Activated naive CD8-positive, alpha-beta T cell treated with anti-CD3 and anti-CD28 coated beads for 36 hours (primary cell): ENCODE data around the gene SLC6A7. TPM values are rescaled to one million over a fixed set of nuclear protein-coding genes. Genes with fewer than 3 reads are reported as not detected.

Experiments
- DNase-seq: peaks from one replicate; pipeline ENCODE4 v3.0.0; 2021
- H3K27ac Mint-ChIP-seq: one replicate; pipeline ENCODE4 v1.8.0; 2022; ENCODE audit warnings: mild to moderate bottlenecking, moderate library complexity, mixed read lengths
- H3K27me3 Mint-ChIP-seq: one replicate; pipeline ENCODE4 v1.8.0; 2022; ENCODE audit warnings: mild to moderate bottlenecking, mixed read lengths
- H3K36me3 Mint-ChIP-seq: one replicate; pipeline ENCODE4 v1.8.0; 2021; ENCODE audit warnings: mild to moderate bottlenecking, mixed read lengths
- H3K4me1 Mint-ChIP-seq: one replicate; pipeline ENCODE4 v1.8.0; 2021; ENCODE audit warnings: mixed read lengths
- H3K4me3 Mint-ChIP-seq: one replicate; pipeline ENCODE4 v1.8.0; 2022; ENCODE audit warnings: mild to moderate bottlenecking, moderate library complexity, mixed read lengths
- H3K9me3 Mint-ChIP-seq: one replicate; pipeline ENCODE4 v1.8.0; 2022; ENCODE audit warnings: mixed read lengths
- total RNA-seq, 2 experiments: library from RNA; stranded (reverse); gene quantifications; one replicate each; pipeline ENCODE4 v1.2.3, GENCODE V29; 2021

SLC6A7 gene
- total RNA-seq, 2 experiments from 2014 or later: not detected

DNA sequence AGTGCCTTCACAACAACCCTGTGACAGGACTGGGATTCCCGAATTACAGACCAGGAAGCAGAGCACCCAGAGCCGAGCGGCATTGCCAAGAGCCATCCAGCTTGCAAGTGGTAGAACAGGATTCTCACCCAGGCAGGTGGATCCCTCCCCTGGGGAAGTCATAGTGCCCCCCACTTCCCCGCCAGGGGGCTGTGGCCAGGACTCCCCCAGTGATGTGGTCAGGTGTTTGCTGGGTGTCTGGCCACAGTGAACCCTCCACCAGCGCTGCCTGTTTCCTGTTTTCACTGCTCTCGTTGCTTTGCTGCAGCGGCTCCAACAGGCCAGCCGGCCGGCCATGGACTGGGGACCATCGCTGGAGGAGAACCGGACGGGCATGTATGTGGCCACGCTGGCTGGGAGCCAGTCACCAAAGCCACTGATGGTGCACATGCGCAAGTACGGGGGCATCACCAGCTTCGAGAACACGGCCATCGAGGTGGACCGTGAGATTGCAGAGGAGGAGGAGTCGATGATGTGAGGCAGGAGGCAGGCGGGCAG lies 19.3 kb downstream of the SLC6A7 start:
- Mint-ChIP-seq H3K27ac (no peak overlapping the region), H3K27me3 (peaks cover 17% of the 10 kb centered on the region), H3K36me3 (no peaks in the 10 kb centered on the region), H3K4me3 (peak overlapping the region; percentile 32), H3K4me1 (peaks cover 25% of the 10 kb centered on the region), H3K9me3 (no peaks in the 10 kb centered on the region)
- peak; percentile 33 for DNase-seq

DNA sequence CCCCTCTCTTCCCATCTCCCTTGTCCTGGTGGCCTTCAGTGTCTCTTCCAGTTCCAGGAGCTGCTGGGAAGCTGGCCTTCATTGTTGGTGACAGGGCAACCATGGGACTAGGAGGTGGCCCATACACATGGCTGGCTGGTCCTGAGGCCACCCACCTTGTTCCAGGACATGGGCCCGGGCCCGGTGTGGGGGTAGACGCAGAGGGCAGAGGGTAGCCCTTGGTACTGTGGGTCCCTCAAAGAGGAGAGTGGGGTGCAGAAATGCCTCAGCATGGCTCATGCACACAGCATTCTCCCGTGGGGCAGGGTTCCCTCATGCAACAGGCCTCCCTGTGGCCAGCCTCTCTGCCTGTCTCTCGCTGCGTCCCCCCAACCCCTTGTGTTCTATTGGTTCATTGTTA lies 20.8 kb downstream of the SLC6A7 start:
- Mint-ChIP-seq H3K4me3 (no peak overlapping the region), H3K36me3 (no peaks in the 10 kb centered on the region), H3K27me3 (peaks cover 17% of the 10 kb centered on the region), H3K27ac (no peak overlapping the region), H3K4me1 (peaks cover 25% of the 10 kb centered on the region), H3K9me3 (no peaks in the 10 kb centered on the region)
- DNase-seq: no peak

DNA sequence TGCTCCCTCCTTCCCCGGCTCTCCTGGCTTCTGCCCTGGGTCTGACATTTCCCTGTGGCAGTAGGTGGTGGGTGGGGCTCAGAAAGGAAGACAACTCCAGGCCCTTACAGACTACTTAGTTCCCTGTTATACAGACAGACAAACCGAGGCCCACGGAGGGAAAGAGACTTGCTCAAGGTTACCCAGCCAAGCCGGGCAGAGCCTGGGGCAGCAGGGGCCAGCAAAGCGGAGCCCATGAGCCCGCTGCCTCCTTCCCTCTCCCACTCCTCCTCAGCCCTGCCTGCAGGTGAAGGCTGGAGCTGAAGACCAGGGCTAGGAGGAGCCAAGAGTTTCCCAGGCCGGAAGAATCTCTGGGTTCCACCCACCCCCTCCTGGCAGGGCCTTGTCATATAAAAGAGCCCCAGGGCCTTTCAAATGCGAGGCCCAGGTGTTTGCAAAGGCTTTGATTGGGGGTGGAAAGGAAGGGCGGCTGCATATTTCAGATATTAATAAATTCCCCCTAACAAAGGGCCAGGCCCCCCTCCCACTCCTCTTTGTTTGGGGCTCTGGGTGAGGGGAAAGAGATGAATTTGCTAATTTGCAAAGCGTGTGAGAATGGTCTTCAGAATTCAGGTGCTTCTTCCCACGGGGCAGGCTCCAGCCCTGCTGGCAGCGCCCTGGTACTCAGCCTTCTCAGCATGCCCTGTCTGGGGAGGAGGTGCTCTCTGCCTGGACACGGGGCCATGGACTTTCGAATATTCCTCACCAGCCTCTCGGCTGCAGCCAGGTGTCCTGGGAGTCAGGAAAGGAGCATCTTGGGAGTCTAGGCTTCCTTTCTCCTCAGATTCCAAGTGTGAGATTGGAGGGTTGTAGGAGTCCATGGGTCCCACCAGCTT lies 21.5 kb downstream of the SLC6A7 start:
- Mint-ChIP-seq H3K27me3 (peaks cover 16% of the 10 kb centered on the region), H3K36me3 (no peaks in the 10 kb centered on the region), H3K9me3 (no peaks in the 10 kb centered on the region), H3K4me3 (no peak overlapping the region), H3K4me1 (peaks cover 25% of the 10 kb centered on the region), H3K27ac (no peak overlapping the region)
- DNase-seq: no peak

DNA sequence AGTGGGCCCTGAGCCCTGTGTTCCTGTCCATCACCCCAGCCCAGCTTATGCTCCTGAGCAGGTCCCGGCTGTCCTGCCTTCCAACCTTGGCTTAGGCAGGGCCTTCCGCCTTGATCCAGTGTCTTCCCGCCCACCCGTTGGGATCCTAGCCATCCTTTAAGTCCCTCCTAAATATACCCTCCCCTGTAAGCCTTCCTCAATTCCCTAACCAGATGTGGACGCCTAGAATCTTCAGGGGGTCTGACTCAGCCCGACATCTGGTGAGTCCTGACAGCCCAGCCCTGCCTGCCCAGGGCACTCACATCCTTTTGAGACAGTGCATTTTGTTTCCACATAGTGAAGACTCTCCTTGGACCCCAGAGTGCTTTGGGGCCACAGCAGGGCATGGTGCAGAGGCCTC lies 23.7 kb downstream of the SLC6A7 start:
- Mint-ChIP-seq H3K9me3 (no peaks in the 10 kb centered on the region), H3K27ac (no peak overlapping the region), H3K4me3 (no peak overlapping the region), H3K36me3 (no peaks in the 10 kb centered on the region), H3K4me1 (peaks cover 16% of the 10 kb centered on the region), H3K27me3 (peaks cover 1% of the 10 kb centered on the region)
- DNase-seq: no peak

DNA sequence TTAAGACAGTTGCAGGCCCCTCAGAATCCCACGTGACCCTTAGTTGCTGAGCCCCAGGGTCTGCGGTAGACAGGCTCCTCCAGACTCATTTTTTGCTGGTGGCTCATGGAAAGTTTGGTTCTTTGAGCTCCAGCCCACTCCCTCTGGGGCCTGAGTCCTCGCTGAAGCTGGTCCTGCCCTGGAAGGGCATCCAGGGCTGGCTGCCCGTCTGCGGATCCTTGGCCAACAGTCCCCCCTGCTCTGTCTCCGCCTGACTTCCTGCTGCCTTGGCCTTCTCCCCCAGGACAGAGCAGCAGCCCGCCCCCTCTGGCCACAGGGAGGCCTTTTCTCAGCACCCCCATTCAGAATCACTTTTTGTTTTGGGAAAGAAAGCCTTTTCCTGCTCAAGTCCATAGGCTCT lies 24.4 kb downstream of the SLC6A7 start:
- Mint-ChIP-seq H3K27ac (no peak overlapping the region), H3K9me3 (no peaks in the 10 kb centered on the region), H3K36me3 (no peaks in the 10 kb centered on the region), H3K4me3 (no peak overlapping the region), H3K27me3 (no peaks in the 10 kb centered on the region), H3K4me1 (peaks cover 9% of the 10 kb centered on the region)
- DNase-seq: no peak

DNA sequence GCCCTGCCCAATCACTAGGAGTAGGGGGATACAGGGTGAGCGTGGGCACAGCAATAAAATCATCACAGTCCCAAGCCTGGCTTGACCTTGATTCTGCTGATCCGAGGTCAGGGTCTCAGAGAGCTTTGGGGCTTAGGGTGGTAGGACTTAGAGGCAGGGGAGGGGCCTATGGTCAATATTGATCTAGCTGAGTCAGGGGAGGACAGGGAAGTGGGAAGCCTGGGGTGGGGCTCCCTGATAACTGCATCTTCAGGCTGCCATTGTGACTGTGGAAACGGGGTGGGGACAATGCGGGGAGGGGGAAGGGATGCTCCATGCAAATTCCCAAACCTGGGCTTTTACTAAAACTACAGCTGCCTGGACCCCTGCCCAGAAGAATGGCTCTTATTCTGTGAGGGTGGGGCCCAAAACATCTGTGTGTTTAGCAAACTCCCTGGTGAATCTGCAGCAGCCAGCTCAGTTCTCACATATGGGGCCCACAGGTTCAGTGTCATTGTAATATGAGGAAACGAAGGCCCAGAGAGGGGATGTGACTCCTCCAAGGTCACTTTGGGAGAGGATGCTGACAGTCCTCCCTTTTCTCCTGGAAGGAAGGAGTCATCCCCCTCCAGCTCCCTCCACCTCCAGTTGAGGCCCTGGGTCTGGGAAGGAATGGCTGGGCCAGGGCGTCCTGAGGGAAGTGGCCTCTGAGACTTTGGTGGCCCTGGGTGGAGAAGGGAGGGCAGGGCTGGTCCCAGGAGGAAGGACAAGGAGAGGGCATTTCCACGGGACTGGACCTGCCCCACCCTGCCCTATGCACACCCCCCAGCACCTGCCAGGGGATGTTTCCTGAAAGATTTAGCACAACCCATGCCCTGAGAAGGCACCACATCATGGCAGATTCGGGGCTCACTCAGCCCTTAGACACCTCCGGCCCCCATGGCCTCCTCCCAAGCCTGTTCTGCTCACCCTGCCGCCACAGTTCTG lies 26.4 kb downstream of the SLC6A7 start:
- Mint-ChIP-seq H3K4me1 (peaks cover 1% of the 10 kb centered on the region), H3K27me3 (no peaks in the 10 kb centered on the region), H3K9me3 (no peaks in the 10 kb centered on the region), H3K36me3 (no peaks in the 10 kb centered on the region), H3K27ac (no peak overlapping the region), H3K4me3 (no peak overlapping the region)
- no peak for DNase-seq

DNA sequence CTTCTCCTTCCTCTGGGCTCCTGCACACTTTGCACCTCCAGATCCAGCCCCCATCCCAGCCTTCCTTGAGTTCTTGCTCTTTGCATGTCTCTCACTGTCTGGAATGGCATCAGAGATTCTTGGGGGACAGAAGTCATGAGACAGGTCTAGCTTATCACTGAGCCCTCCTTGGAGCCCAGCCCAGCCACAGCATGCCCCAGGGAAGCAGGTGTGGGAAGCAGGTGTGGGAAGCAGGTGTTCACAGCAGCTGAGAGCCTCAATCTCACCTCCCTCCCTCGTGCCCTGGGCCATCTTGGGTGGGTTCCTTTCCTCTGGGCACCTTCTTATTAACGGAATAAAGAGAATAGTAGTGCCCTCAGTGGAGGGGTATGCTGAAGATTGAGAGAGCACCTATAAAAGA lies 27.2 kb downstream of the SLC6A7 start:
- H3K4me1 Mint-ChIP-seq: peaks cover 1% of the 10 kb centered on the region
- no peak for DNase-seq
- H3K9me3 Mint-ChIP-seq: no peaks in the 10 kb centered on the region
- no peaks in the 10 kb centered on the region for H3K27me3 Mint-ChIP-seq
- no peak overlapping the region for H3K4me3 Mint-ChIP-seq
- H3K27ac Mint-ChIP-seq: no peak overlapping the region
- H3K36me3 Mint-ChIP-seq: no peaks in the 10 kb centered on the region

DNA sequence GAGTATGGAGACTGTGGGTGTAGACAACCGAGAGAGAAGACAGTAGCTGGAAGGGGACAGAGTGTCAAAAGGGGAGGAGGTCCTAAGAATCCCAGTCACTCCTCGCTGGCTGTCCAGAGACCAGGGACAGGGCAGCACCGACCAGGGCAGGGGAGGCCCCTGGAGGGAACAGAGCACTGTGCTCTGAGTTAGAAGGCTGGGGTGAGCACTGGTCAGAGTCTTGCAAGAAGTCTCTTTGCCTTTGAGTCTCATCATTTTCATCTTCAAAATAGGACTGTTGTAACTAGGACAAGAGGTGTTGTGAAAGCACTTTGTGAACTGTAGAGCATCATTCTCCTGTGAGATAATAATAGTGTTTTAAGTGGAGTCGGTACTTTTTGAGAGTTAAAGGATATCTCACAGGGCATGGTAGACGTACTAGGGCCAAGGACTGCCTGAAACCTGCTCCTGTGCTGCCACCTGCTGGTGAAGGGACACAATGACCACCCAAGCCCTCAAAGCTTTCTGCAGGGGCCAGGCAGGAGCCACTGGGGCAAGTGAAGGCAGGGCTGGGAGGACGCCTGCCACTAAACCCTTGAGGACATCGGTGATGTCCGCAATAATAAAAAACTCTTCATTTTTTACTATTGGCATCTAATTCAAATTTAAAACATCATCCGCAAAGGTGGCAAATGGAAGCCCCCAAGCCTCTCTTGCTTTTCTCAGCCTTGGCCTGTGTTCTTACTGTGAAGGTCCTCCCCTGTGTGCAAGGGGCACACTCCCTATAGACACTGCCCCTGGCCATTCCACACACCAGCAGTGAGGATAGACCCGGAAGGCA lies 28.2 kb downstream of the SLC6A7 start:
- Mint-ChIP-seq H3K4me1 (peaks cover 1% of the 10 kb centered on the region), H3K27ac (no peak overlapping the region), H3K36me3 (no peaks in the 10 kb centered on the region), H3K4me3 (no peak overlapping the region), H3K27me3 (no peaks in the 10 kb centered on the region), H3K9me3 (no peaks in the 10 kb centered on the region)
- peak; percentile 80 for DNase-seq

DNA sequence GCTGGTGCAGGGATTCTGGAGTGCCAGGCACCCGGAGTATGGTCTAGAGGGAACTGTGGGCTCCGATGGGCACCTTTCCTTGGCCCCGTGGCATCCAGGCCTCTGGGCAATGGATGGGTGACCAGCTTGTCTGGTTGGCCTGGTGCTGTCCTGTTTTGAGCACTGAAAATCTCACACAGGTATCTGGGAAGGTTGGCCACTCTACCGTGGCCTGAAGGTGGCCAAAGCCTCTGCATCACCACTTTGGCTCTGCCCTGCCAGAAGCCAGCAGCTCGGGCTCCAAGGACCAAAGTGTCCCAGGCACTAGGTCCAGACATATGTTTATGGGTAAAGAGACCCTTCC lies 28.8 kb downstream of the SLC6A7 start:
- no peaks in the 10 kb centered on the region for H3K9me3 Mint-ChIP-seq

DNA sequence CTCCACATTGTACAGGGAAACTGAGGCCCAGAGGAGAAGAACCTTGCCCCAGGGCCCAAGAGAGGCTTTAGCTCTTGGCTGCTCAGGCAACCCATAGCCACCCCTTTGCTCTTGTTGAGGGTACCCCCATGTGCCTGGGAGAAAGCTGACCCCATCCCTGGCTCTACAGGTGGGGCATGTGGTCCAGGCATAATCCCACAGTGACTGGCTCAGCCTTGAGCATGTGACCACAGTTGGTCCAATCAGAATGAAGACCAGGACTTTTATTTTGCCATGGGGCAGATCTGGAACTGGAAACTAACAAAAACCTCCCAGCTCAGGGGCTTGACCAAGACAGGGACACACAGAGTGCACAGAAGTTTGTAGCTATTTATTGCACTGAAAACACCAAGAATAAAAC lies 29.3 kb downstream of the SLC6A7 start:
- H3K27me3 Mint-ChIP-seq: no peaks in the 10 kb centered on the region
- no peaks in the 10 kb centered on the region for H3K9me3 Mint-ChIP-seq
- peaks cover 1% of the 10 kb centered on the region for H3K4me1 Mint-ChIP-seq
- no peak for DNase-seq
- H3K36me3 Mint-ChIP-seq: no peaks in the 10 kb centered on the region
- H3K27ac Mint-ChIP-seq: no peak overlapping the region
- H3K4me3 Mint-ChIP-seq: no peak overlapping the region

More for the DNA sequence above, 28.8 kb downstream of the SLC6A7 start:
- no peak overlapping the region for H3K27ac Mint-ChIP-seq
- no peaks in the 10 kb centered on the region for H3K27me3 Mint-ChIP-seq
- no peak for DNase-seq
- H3K4me3 Mint-ChIP-seq: no peak overlapping the region
- no peaks in the 10 kb centered on the region for H3K36me3 Mint-ChIP-seq
- peaks cover 1% of the 10 kb centered on the region for H3K4me1 Mint-ChIP-seq

DNA sequence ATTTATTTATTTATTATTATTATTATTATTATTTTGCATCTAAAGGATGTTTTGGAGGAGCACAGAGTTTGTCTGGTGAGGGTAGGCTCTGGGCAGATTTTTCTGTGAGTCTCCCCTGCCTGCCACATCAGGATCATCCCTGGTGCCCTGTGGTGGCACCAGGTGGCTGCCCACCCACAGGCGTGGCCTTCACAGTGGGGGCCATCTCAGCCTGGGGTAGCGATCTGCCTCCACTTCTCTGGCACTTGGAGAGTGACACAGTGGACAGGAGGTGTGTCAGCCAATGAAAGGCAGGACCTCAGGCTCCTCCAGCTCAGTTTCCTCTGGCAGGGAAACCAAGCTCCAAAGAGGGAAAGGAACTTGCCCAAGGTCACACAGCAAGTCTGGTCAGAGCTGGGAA lies 30.0 kb downstream of the SLC6A7 start:
- no peak for DNase-seq
- no peaks in the 10 kb centered on the region for H3K36me3 Mint-ChIP-seq
- H3K27me3 Mint-ChIP-seq: no peaks in the 10 kb centered on the region
- H3K27ac Mint-ChIP-seq: no peak overlapping the region
- peaks cover 1% of the 10 kb centered on the region for H3K4me1 Mint-ChIP-seq
- H3K9me3 Mint-ChIP-seq: no peaks in the 10 kb centered on the region
- no peak overlapping the region for H3K4me3 Mint-ChIP-seq

DNA sequence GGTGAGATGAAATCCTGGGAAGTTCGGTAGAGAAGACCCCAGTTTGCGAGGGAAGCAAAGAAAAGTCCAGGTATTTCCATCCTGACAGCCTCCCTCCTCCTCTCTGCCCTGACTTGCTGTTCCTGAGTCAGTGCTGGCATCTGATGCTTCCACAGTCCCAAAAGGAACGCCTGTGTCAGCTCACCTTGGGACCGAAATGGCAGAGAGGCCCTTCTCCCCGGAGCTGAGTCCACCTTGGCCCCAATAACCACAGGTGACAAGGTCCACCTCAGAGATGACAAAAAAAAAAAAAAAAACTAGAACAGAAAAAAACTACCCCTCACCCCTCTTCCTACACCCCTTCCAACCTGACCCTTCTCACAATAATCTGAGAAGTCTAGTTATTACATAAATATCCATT lies 31.6 kb downstream of the SLC6A7 start:
- Mint-ChIP-seq H3K36me3 (no peaks in the 10 kb centered on the region), H3K4me1 (peaks cover 1% of the 10 kb centered on the region), H3K9me3 (no peaks in the 10 kb centered on the region), H3K4me3 (no peak overlapping the region), H3K27me3 (no peaks in the 10 kb centered on the region), H3K27ac (no peak overlapping the region)
- no peak for DNase-seq

DNA sequence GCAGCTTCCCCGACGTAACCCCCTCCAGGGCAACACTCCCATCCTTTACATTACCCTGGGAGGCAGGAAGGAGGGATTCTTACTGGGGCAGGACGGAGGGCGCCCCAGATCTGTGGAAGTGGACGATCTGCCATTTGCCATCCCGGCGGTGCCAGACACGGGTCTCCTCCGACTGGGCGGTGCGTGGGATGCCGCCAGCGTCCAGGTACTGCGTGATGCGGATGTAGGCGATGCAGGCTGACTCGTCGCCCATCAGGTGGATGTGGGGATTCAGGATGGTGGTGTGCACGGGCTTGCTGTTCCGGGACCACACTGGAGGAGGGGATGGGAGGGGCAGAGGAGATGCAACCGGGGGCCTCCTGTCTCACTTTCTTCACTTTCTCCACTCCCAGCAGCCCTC lies 33.0 kb downstream of the SLC6A7 start:
- no peak for DNase-seq
- peaks cover 1% of the 10 kb centered on the region for H3K4me1 Mint-ChIP-seq
- H3K27ac Mint-ChIP-seq: no peak overlapping the region
- H3K4me3 Mint-ChIP-seq: no peak overlapping the region
- no peaks in the 10 kb centered on the region for H3K27me3 Mint-ChIP-seq
- no peaks in the 10 kb centered on the region for H3K36me3 Mint-ChIP-seq
- no peaks in the 10 kb centered on the region for H3K9me3 Mint-ChIP-seq

DNA sequence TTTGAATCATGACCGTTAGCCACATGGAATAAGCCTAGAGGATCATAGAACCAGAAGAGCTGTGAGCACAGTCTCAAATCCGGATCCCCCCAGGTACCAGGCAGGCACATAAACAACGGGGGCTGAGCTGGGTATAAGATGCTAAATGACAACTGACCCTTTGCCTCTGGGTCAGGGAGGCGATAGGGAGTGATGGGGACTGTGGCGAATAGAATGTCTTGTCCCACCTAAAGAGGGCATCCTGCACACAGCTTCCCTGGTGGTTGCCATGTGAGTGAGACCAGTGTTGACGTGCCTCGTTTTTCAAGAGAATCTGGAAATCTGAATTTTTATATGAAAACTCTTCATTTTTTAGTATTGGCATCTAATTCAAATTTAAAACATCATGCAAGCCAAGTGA lies 33.6 kb downstream of the SLC6A7 start:
- Mint-ChIP-seq H3K4me3 (no peak overlapping the region), H3K27me3 (no peaks in the 10 kb centered on the region), H3K4me1 (no peaks in the 10 kb centered on the region), H3K27ac (no peak overlapping the region), H3K36me3 (no peaks in the 10 kb centered on the region), H3K9me3 (no peaks in the 10 kb centered on the region)
- no peak for DNase-seq
